ENCODE results near the gene GINS2.

DNA sequence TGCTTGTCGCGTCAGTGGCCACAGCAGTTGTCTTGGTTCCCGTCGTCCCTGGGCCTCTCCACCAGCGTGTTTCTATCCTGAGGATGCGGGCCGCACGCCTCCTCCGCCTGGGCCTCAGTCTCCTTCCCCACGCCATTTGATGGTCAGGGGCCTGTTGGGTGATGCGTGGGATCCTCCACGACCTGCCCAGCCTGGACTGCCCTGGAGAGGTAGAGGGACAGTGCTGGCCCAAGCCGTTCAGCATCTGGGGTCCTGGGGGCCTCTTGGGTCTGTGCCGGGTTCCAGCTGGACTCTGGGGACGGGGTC lies 55.4 kb downstream of the GINS2 start:
- TF ChIP-seq, protein P1, sequence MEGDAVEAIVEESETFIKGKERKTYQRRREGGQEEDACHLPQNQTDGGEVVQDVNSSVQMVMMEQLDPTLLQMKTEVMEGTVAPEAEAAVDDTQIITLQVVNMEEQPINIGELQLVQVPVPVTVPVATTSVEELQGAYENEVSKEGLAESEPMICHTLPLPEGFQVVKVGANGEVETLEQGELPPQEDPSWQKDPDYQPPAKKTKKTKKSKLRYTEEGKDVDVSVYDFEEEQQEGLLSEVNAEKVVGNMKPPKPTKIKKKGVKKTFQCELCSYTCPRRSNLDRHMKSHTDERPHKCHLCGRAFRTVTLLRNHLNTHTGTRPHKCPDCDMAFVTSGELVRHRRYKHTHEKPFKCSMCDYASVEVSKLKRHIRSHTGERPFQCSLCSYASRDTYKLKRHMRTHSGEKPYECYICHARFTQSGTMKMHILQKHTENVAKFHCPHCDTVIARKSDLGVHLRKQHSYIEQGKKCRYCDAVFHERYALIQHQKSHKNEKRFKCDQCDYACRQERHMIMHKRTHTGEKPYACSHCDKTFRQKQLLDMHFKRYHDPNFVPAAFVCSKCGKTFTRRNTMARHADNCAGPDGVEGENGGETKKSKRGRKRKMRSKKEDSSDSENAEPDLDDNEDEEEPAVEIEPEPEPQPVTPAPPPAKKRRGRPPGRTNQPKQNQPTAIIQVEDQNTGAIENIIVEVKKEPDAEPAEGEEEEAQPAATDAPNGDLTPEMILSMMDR (conservative IDR thresholded peaks at IDR 0.05; ENCODE audit: low read length), result no peak
- no peak for TF ChIP-seq EZH2phosphoT487 (IDR thresholded peaks at IDR 0.05; ENCODE audit: borderline replicate concordance, low read depth, low read length)

Measured in OCI-LY7 (cell line).